HCT116 (cell line): ENCODE data around the gene KPNA3. TPM values are rescaled to one million over a fixed set of nuclear protein-coding genes. Genes with fewer than 3 reads are reported as not detected.

ENCODE experiments used
- ATAC-seq: fragments of 200-7000 bp; cut with Tn5 transposase; 2 replicates; pipeline ENCODE4 v1.9.1; 2020; ENCODE audit warnings: mild to moderate bottlenecking, moderate library complexity
- BruUV-seq: library from RNA; stranded (reverse); fragments of 400-500 nt; replicated peaks from 2 replicates; lab custom pipeline; 2021; lab: Mats Ljungman, UMichigan
- CTCF ChIA-PET: fragments of 300-600 bp; sonication (Branson Sonifier 250); formaldehyde crosslinking; loops from one replicate; lab custom pipeline; 2021; ENCODE audit warnings: antibody characterized with exemption; lab: Charles Lee
- POLR2A ChIA-PET: fragments of 300-600, 350-600 bp; sonication (Branson Sonifier 250); formaldehyde crosslinking; loops from one replicate; lab custom pipeline; 2021; ENCODE audit warnings: antibody characterized with exemption; lab: Charles Lee
- RAD21 ChIA-PET, 2 experiments: fragments of 300-600 bp; sonication (Branson Sonifier 250); formaldehyde crosslinking; loops; one replicate each; lab custom pipeline; 2023; ENCODE audit warnings: low total read pairs in 2 of 2; ENCODE audit not compliant: uncharacterized antibody in 2 of 2, unreplicated experiment in 2 of 2, low non-redundant PET in 1 of 2; lab: Charles Lee
- DNase-seq: peaks from one replicate; pipeline ENCODE4 v3.0.0-alpha.2; 2010; ENCODE audit warnings: low read depth, low spot score
- H2AFZ ChIP-seq: fragments of 200-600 bp; shearing (Covaris generic), sonication (generic); 2 replicates; pipeline ENCODE4 v1.6.1; 2017; ENCODE audit warnings: low read depth, mixed run types, mixed read lengths, antibody characterized with exemption, low read length; ENCODE audit not compliant: poor library complexity, severe bottlenecking
- H3K27ac ChIP-seq: 2 replicates; pipeline ENCODE4 v1.5.1; 2012; ENCODE audit warnings: low read depth, low read length
- H3K27me3 ChIP-seq: fragments of 200-600 bp; sonication (generic); 2 replicates; pipeline ENCODE4 v1.6.1; 2016; ENCODE audit warnings: mixed run types, low read length, mixed read lengths; ENCODE audit not compliant: insufficient read depth
- H3K36me3 ChIP-seq, 2 experiments: fragments of 200-500 bp in 1 of 2; fragments of 200-600 bp in 1 of 2; sonication (Bioruptor generic) in 1 of 2; sonication (generic) in 1 of 2; 2 replicates each; pipeline versions ENCODE4 v1.5.1 to v1.6.1; 2014 to 2016; ENCODE audit warnings: low read length in 2 of 2, inconsistent platforms in 1 of 2, mixed read lengths in 1 of 2, mixed run types in 1 of 2; ENCODE audit not compliant: insufficient read depth in 2 of 2, control insufficient read depth in 1 of 2
- H3K4me1 ChIP-seq, 2 experiments: fragments of 200-600 bp in 1 of 2; sonication (generic) in 1 of 2; 2 replicates each; pipeline versions ENCODE4 v1.5.1 to v1.6.1; 2012 to 2017; ENCODE audit warnings: low read length in 2 of 2, inconsistent platforms in 1 of 2, mild to moderate bottlenecking in 1 of 2, mixed read lengths in 1 of 2, mixed run types in 1 of 2, moderate library complexity in 1 of 2; ENCODE audit not compliant: insufficient read depth in 2 of 2, control insufficient read depth in 1 of 2
- H3K4me2 ChIP-seq: fragments of 200-600 bp; sonication (generic); 2 replicates; pipeline ENCODE4 v1.6.1; 2017; ENCODE audit warnings: mixed run types, low read length, mixed read lengths
- H3K4me3 ChIP-seq, 2 experiments: fragments of 200-600 bp in 1 of 2; sonication (generic) in 1 of 2; replicated peaks in 1 of 2; 2 replicates each; pipeline ENCODE4 v1.5.1; 2011 to 2016; ENCODE audit warnings: low read length in 2 of 2, control low read depth in 1 of 2, low read depth in 1 of 2, mild to moderate bottlenecking in 1 of 2, mixed read lengths in 1 of 2, mixed run types in 1 of 2
- H3K79me2 ChIP-seq: fragments of 200-600 bp; sonication (generic); 2 replicates; pipeline ENCODE4 v1.6.1; 2017; ENCODE audit warnings: mild to moderate bottlenecking, mixed run types, low read length, moderate library complexity, mixed read lengths; ENCODE audit not compliant: insufficient read depth
- H3K9ac ChIP-seq: fragments of 200-600 bp; sonication (generic); 2 replicates; pipeline ENCODE4 v1.6.1; 2016; ENCODE audit warnings: low read length, mixed read lengths
- H3K9me2 ChIP-seq: fragments of 200-600 bp; sonication (generic), shearing (Covaris generic); 2 replicates; pipeline ENCODE4 v1.6.1; 2017; ENCODE audit warnings: mixed run types, mild to moderate bottlenecking, moderate library complexity; ENCODE audit not compliant: insufficient read depth
- H3K9me3 ChIP-seq, 2 experiments: fragments of 200-500 bp in 1 of 2; fragments of 200-600 bp in 1 of 2; sonication (Bioruptor generic) in 1 of 2; sonication (generic) in 1 of 2; 2 replicates each; pipeline ENCODE4 v1.6.1; 2014 to 2017; ENCODE audit warnings: low read length in 2 of 2, mixed read lengths in 2 of 2, inconsistent platforms in 1 of 2, low read depth in 1 of 2, mild to moderate bottlenecking in 1 of 2, mixed run types in 1 of 2, moderate library complexity in 1 of 2; ENCODE audit not compliant: control insufficient read depth in 1 of 2, insufficient read depth in 1 of 2
- H4K20me1 ChIP-seq: fragments of 200-600 bp; sonication (generic), shearing (Covaris generic); 2 replicates; pipeline ENCODE4 v1.6.1; 2017; ENCODE audit warnings: mixed run types, mild to moderate bottlenecking, moderate library complexity; ENCODE audit not compliant: insufficient read depth
- CBX3 ChIP-seq: IDR thresholded peaks from 2 replicates; pipeline ENCODE4 v1.6.1; 2012; ENCODE audit warnings: low read depth
- CTCF ChIP-seq, 3 experiments: fragments of 200-600 bp in 1 of 3; sonication (generic) in 1 of 3; IDR thresholded peaks in 2 of 3; conservative IDR thresholded peaks in 1 of 3; 2 replicates each; pipeline ENCODE4 v1.5.1; 2012 to 2017; ENCODE audit warnings: low read depth in 2 of 3, low read length in 2 of 3, antibody characterized with exemption in 1 of 3, borderline replicate concordance in 1 of 3, control low read depth in 1 of 3, mild to moderate bottlenecking in 1 of 3, mixed read lengths in 1 of 3, mixed run types in 1 of 3, moderate library complexity in 1 of 3; ENCODE audit not compliant: insufficient read depth in 1 of 3
- EGR1 ChIP-seq: IDR thresholded peaks from 2 replicates; pipeline ENCODE4 v1.6.1; 2012; ENCODE audit warnings: low read depth
- ELF1 ChIP-seq: IDR thresholded peaks from 2 replicates; pipeline ENCODE4 v1.6.1; 2012; ENCODE audit warnings: low read depth, borderline replicate concordance
- EZH2phosphoT487 ChIP-seq: fragments of 200-600 bp; IDR thresholded peaks from 2 replicates; pipeline ENCODE4 v1.6.1; 2018; ENCODE audit warnings: antibody characterized with exemption, borderline replicate concordance
- FOSL1 ChIP-seq: IDR thresholded peaks from 2 replicates; pipeline ENCODE4 v1.6.1; 2012; ENCODE audit warnings: low read depth
- POLR2A ChIP-seq: IDR thresholded peaks from 2 replicates; pipeline ENCODE4 v1.7.0; 2011; ENCODE audit warnings: borderline replicate concordance; ENCODE audit not compliant: insufficient read depth, insufficient read length; ENCODE audit errors: extremely low read depth
- SP1 ChIP-seq: IDR thresholded peaks from 2 replicates; pipeline ENCODE4 v1.6.1; 2012; ENCODE audit warnings: low read depth
- TCF7L2 ChIP-seq: IDR thresholded peaks from 2 replicates; pipeline ENCODE4 v1.7.0; 2011; ENCODE audit warnings: borderline replicate concordance, inconsistent platforms; ENCODE audit not compliant: insufficient read depth, insufficient read length; ENCODE audit errors: extremely low read depth
- YY1 ChIP-seq: IDR thresholded peaks from 2 replicates; pipeline ENCODE4 v1.6.1; 2011; ENCODE audit warnings: low read length, low read depth, moderate library complexity, mild to moderate bottlenecking; ENCODE audit not compliant: insufficient replicate concordance; ENCODE audit errors: extremely low read depth
- ZBTB33 ChIP-seq: IDR thresholded peaks from 2 replicates; pipeline ENCODE4 v1.6.1; 2011; ENCODE audit warnings: mild to moderate bottlenecking, low read length, moderate library complexity; ENCODE audit not compliant: insufficient replicate concordance; ENCODE audit errors: extremely low read depth
- ZFX ChIP-seq: fragments of 450-650 bp; IDR thresholded peaks from 2 replicates; pipeline ENCODE4 v1.6.1; 2017
- ZNF274 ChIP-seq: fragments of 200-500 bp; sonication (Bioruptor generic); IDR thresholded peaks from 2 replicates; pipeline ENCODE4 v1.6.1; 2014; ENCODE audit warnings: mild to moderate bottlenecking, low read depth, low read length, inconsistent platforms
- intact Hi-C: fragments of 100-400 bp; cut with micrococcal nuclease; formaldehyde crosslinking; loops from 2 replicates; pipeline ENCODE4 v1.10.0; 2022
- total RNA-seq: library from RNA; stranded (reverse); gene quantifications from one replicate; pipeline ENCODE4 v1.2.1, GENCODE V29; 2021; ENCODE audit not compliant: unreplicated experiment
- TF ChIP-seq, protein P1 (sequence below): IDR thresholded peaks from 2 replicates; pipeline ENCODE4 v1.6.1; 2012; ENCODE audit warnings: low read depth

KPNA3 gene
- total RNA-seq, 1 experiment from 2014 or later, result 45.0 TPM

GRCh38 chr13:49754146-49754545 lies 38.3 kb downstream of the KPNA3 start:
- TF ChIP-seq TCF7L2, result no peak
- TF ChIP-seq ZBTB33, result no peak
- TF ChIP-seq ZNF274, result no peak
- TF ChIP-seq YY1, result no peak
- TF ChIP-seq ZFX, result no peak
- no peak for TF ChIP-seq CTCF (IDR thresholded peaks at IDR 0.05 in 2 of 3, conservative IDR thresholded peaks at IDR 0.05 in 1 of 3; ENCODE audit: borderline replicate concordance in 1 of 3, insufficient read depth in 1 of 3, low read depth in 2 of 3, low read length in 2 of 3)
- no peak for TF ChIP-seq POLR2A
- no peak for TF ChIP-seq CBX3
- no peak for TF ChIP-seq ELF1
- no peak for TF ChIP-seq EZH2phosphoT487
- TF ChIP-seq FOSL1, result no peak
- TF ChIP-seq, protein P1, sequence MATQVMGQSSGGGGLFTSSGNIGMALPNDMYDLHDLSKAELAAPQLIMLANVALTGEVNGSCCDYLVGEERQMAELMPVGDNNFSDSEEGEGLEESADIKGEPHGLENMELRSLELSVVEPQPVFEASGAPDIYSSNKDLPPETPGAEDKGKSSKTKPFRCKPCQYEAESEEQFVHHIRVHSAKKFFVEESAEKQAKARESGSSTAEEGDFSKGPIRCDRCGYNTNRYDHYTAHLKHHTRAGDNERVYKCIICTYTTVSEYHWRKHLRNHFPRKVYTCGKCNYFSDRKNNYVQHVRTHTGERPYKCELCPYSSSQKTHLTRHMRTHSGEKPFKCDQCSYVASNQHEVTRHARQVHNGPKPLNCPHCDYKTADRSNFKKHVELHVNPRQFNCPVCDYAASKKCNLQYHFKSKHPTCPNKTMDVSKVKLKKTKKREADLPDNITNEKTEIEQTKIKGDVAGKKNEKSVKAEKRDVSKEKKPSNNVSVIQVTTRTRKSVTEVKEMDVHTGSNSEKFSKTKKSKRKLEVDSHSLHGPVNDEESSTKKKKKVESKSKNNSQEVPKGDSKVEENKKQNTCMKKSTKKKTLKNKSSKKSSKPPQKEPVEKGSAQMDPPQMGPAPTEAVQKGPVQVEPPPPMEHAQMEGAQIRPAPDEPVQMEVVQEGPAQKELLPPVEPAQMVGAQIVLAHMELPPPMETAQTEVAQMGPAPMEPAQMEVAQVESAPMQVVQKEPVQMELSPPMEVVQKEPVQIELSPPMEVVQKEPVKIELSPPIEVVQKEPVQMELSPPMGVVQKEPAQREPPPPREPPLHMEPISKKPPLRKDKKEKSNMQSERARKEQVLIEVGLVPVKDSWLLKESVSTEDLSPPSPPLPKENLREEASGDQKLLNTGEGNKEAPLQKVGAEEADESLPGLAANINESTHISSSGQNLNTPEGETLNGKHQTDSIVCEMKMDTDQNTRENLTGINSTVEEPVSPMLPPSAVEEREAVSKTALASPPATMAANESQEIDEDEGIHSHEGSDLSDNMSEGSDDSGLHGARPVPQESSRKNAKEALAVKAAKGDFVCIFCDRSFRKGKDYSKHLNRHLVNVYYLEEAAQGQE, result no peak
- no peak for TF ChIP-seq EGR1
- no peak for TF ChIP-seq SP1
- no TSS peak for BruUV-seq
- no peak overlapping the region for H3K4me3 ChIP-seq
- DNase-seq (no peak), ATAC-seq (no peak)
- ChIA-PET POLR2A (no interaction called here), CTCF (no interaction called here), RAD21 (no interaction called here)
- no peaks in the 10 kb centered on the region for H3K9me2 ChIP-seq
- H4K20me1 ChIP-seq, result peaks cover 7% of the 10 kb centered on the region; the same call in 1 of the 2 replicates
- H3K4me2 ChIP-seq, result no peak overlapping the region
- H3K79me2 ChIP-seq, result peaks cover 94% of the 10 kb centered on the region
- no peak overlapping the region for H3K27ac ChIP-seq
- H3K27me3 ChIP-seq, result no peaks in the 10 kb centered on the region
- H2AFZ ChIP-seq, result no peak overlapping the region
- no peaks in the 10 kb centered on the region for H3K36me3 ChIP-seq
- no peaks in the 10 kb centered on the region for H3K9me3 ChIP-seq
- H3K4me1 ChIP-seq, result 0 out of 4 replicates have a peak, but pooled peaks cover 0 to 3% of the 10 kb centered on the region in 2 experiments
- no peak overlapping the region for H3K9ac ChIP-seq
- intact Hi-C loops, result no loop called here
